Left cardiac atrium (tissue), 2 donors: ENCODE measurements around the gene USP4. TPM values are rescaled to one million over a fixed set of nuclear protein-coding genes. Genes with fewer than 3 reads are reported as not detected.

ENCODE experiments used
- microRNA-seq, 2 donors: library from miRNA; unstranded; fragments of <30 nt; microRNA quantifications; one replicate each; pipeline ENCODE4 v1.2.0, GENCODE V29; 2020
- total RNA-seq, 2 donors: library from RNA; stranded (reverse); fragmentation: NEBNext Ultra II Directional; extraction: Animal tissue kit (Norgen Biotek cat#: 25700); gene quantifications; one replicate each; pipeline ENCODE4 v1.2.1, GENCODE V29; 2021
- donor health status: DM: no; HTN: yes; CAD: no; lungs with severe emphysema.
- donor health status: DM: yes; HTN: yes; CAD: no.

The USP4 gene
- total RNA-seq, 2 donors from 2014 or later: 37.1 to 45.5 TPM

Small RNAs within 50 kb of the gene (microRNA-seq; reads per million reads assigned to microRNA genes)
- 0 reads per million in 2 donors for gene MIR4271

Other genes starting within 250 kb of the USP4 start
- 10 to 100 TPM; 50.4 to 59.9 TPM for gene QRICH1, start 246.0 kb downstream of the USP4 start, total RNA-seq
- 100 to 1,000 TPM; 150 to 166 TPM for gene QARS1, start 235.3 kb downstream of the USP4 start, total RNA-seq
- gene USP19, start 219.2 kb downstream of the USP4 start, total RNA-seq: 10 to 100 TPM; 38.3 to 49.5 TPM
- gene LAMB2, start 207.0 kb downstream of the USP4 start, total RNA-seq: 100 to 1,000 TPM; 629 to 714 TPM
- 10 to 100 TPM; 12.3 to 15.3 TPM for gene CCDC71, start 173.7 kb downstream of the USP4 start, total RNA-seq
- 10 to 100 TPM; 35.6 to 55.9 TPM for gene KLHDC8B, start 168.5 kb downstream of the USP4 start, total RNA-seq
- 1 to 10 TPM; 3.2 to 3.4 TPM for gene C3orf62, start 62.8 kb downstream of the USP4 start, total RNA-seq
- gene GPX1, start 18.3 kb upstream of the USP4 start, total RNA-seq: 100 to 1,000 TPM; 230 to 235 TPM
- gene RHOA, start 71.9 kb upstream of the USP4 start, total RNA-seq: 100 to 1,000 TPM; 311 to 334 TPM
- 10 to 100 TPM; 15.2 to 19.1 TPM for gene TCTA, start 72.4 kb upstream of the USP4 start, total RNA-seq
- gene AMT, start 82.4 kb upstream of the USP4 start, total RNA-seq: 10 to 100 TPM; 13.9 to 14.9 TPM
- gene NICN1, start 89.3 kb upstream of the USP4 start, total RNA-seq: 10 to 100 TPM; 12.0 to 17.2 TPM
- gene DAG1, start 130.2 kb upstream of the USP4 start, total RNA-seq: 100 to 1,000 TPM in 1 of 2 donors, 10 to 100 TPM in 1; 91.4 to 100 TPM
- gene BSN, start 214.4 kb upstream of the USP4 start, total RNA-seq: under 1 TPM; 0.27 to 0.39 TPM